Stomach (tissue), 9 donors: ENCODE data around the gene UCN. TPM values are rescaled to one million over a fixed set of nuclear protein-coding genes. Genes with fewer than 3 reads are reported as not detected.
"Not testable (repeated sequence)": the region's sequence is repeated elsewhere in the genome, so short reads cannot be mapped to it uniquely, and the experiment has no call there.

ENCODE experiments used
- DNase-seq, 2 donors: peaks; one replicate each; pipeline versions ENCODE4 v3.0.0 to v3.0.0-alpha.2; 2013 to 2019
- H3K27ac ChIP-seq, 5 donors: fragments of 200-600 bp in 4 of 5; sonication (generic) in 4 of 5; one replicate each; pipeline ENCODE4 v1.5.1; 2013 to 2019; ENCODE audit warnings: mild to moderate bottlenecking in 1 of 5, moderate library complexity in 1 of 5
- H3K27me3 ChIP-seq, 3 donors: fragments of 200-600 bp; sonication (generic); one replicate each; pipeline ENCODE4 v1.5.1; 2017 to 2019; ENCODE audit warnings: mixed run types in 1 of 3
- H3K36me3 ChIP-seq, 4 donors: fragments of 200-600 bp; sonication (generic); 1 replicate in 3 of 4; 2 replicates in 1 of 4; pipeline ENCODE4 v1.5.1; 2016 to 2019
- H3K4me1 ChIP-seq, 4 donors: fragments of 200-600 bp; sonication (generic); one replicate each; pipeline ENCODE4 v1.5.1; 2016 to 2019
- H3K4me3 ChIP-seq, 4 donors: fragments of 200-600 bp; sonication (generic) in 3 of 4; one replicate each; pipeline ENCODE4 v1.5.1; 2016 to 2019; ENCODE audit warnings: mild to moderate bottlenecking in 1 of 4
- H3K9me3 ChIP-seq, 4 donors: fragments of 200-600 bp; sonication (generic); one replicate each; pipeline ENCODE4 v1.5.1; 2016 to 2019
- CTCF ChIP-seq, 7 experiments: fragments of 450-650 bp in 4 of 7; fragments of 200-600 bp in 3 of 7; sonication (generic) in 3 of 7; IDR thresholded peaks; one replicate each; pipeline ENCODE4 v1.5.1; 2016 to 2019; ENCODE audit warnings: antibody characterized with exemption in 7 of 7, control low read depth in 2 of 7, mild to moderate bottlenecking in 1 of 7
- EP300 ChIP-seq: sonication (generic); formaldehyde crosslinking; IDR thresholded peaks from one replicate; pipeline ENCODE4 v1.6.1; 2017; ENCODE audit warnings: antibody characterized with exemption
- POLR2A ChIP-seq, 4 donors: fragments of 450-650 bp; IDR thresholded peaks; one replicate each; pipeline ENCODE4 v1.6.1; 2016; ENCODE audit warnings: antibody characterized with exemption in 4 of 4, control low read depth in 2 of 4, mild to moderate bottlenecking in 1 of 4, moderate library complexity in 1 of 4
- POLR2AphosphoS5 ChIP-seq, 3 donors: sonication (generic); formaldehyde crosslinking; IDR thresholded peaks; one replicate each; pipeline ENCODE4 v1.6.1; 2016; ENCODE audit warnings: antibody characterized with exemption in 3 of 3
- whole genome bisulfite sequencing, 5 donors: extraction: QIAGEN DNeasy Blood & Tissue Kit in 3 of 5; methylation state at CpG; one replicate each; pipeline versions ENCODE4 v1.1.5 to v1.1.7; 2013 to 2018; 5-methylcytosine and 5-hydroxymethylcytosine counted together
- intact Hi-C: fragments of 100-400 bp; cut with DNase I; formaldehyde crosslinking; loops from one replicate; pipeline ENCODE4 v1.15.1; 2023; ENCODE audit warnings: low total_unique reads
- polyA plus RNA-seq, 3 donors: library from polyadenylated mRNA; stranded (reverse); fragments of 200-250 nt; gene quantifications; one replicate each; pipeline ENCODE4 v1.2.3, GENCODE V29; 2013
- total RNA-seq, 5 donors: library from RNA; depleted of rRNA; stranded (reverse); fragments of >200 nt; gene quantifications; one replicate each; pipeline versions ENCODE4 v1.1.0 to v1.2.3, GENCODE V29; 2014 to 2016
- donor health status: healthy with polysubstance abuse.
- donor health status: Bipolar disorder and iron deficiency.
- donor health status: healthy.

UCN gene
- total and polyA plus RNA-seq, 8 donors, result 3.5 to 6.7 (median 4.1) TPM; not detected in 5

GRCh38 chr2:27275211-27276150 lies 32.8 kb downstream of the UCN start, which contains the start of gene DNAJC5G:
Gene DNAJC5G, plus strand, starts transcription at chr2:27275433. Its CDS starts 1,296 bp downstream, at chr2:27276729.
- no peak for TF ChIP-seq EP300
- no peak for TF ChIP-seq POLR2A (IDR thresholded peaks at IDR 0.05)
- no peak for TF ChIP-seq POLR2AphosphoS5 (IDR thresholded peaks at IDR 0.05)
- no peak for TF ChIP-seq CTCF (IDR thresholded peaks at IDR 0.05)
- Histone ChIP-seq H3K27ac (no peak within 1 kb of the TSS), H3K27me3 (peaks cover 0 to 62% (median 0%) of the 10 kb centered on the region in 3 donors), H3K4me3 (no peak within 1 kb of the TSS), H3K36me3 (no peaks in the 10 kb centered on the region), H3K4me1 (peaks cover 0 to 7% (median 0%) of the 10 kb centered on the region in 4 donors), H3K9me3 (no peaks in the 10 kb centered on the region)
- WGBS, 5 donors, result 79 to 85% (median 83%) methylated on average over 36 to 39 of the region's 39 CpGs
- DNase-seq, result no peak
- intact Hi-C loops, result no loop called here

- 47 to 71% (median 58%) methylated on average over 15 of the region's 15 CpGs for WGBS, 5 donors
- intact Hi-C loops, result not testable (repeated sequence)
Measured at GRCh38 chr2:27272537-27273522, 35.4 kb downstream of the UCN start.

GRCh38 chr2:27271631-27272340 lies 36.5 kb downstream of the UCN start:
- DNase-seq, result no peak
- intact Hi-C loops, result no loop called here
- 30 to 46% (median 36%) methylated on average over 11 of the region's 11 CpGs for WGBS, 5 donors
- Histone ChIP-seq H3K4me1 (no peaks in the 10 kb centered on the region), H3K36me3 (no peaks in the 10 kb centered on the region), H3K9me3 (no peaks in the 10 kb centered on the region), H3K4me3 (no peak overlapping the region), H3K27me3 (peaks cover 0 to 73% (median 0%) of the 10 kb centered on the region in 3 donors), H3K27ac (no peak overlapping the region)
- TF ChIP-seq POLR2AphosphoS5 (IDR thresholded peaks at IDR 0.05) (no peak), EP300 (no peak)

More at GRCh38 chr2:27272537-27273522, 35.4 kb downstream of the UCN start:
- H3K4me3 ChIP-seq, H3K9me3 ChIP-seq, H3K4me1 ChIP-seq, DNase-seq, H3K27ac ChIP-seq, H3K36me3 ChIP-seq: not testable (repeated sequence)
- H3K27me3 ChIP-seq, result peaks cover 0 to 73% (median 0%) of the 10 kb centered on the region in 3 donors

- Histone ChIP-seq H3K27me3 (peaks cover 2 to 83% (median 3%) of the 10 kb centered on the region in 3 donors), H3K27ac (no peak overlapping the region), H3K36me3 (no peaks in the 10 kb centered on the region), H3K4me1 (no peaks in the 10 kb centered on the region), H3K4me3 (no peak overlapping the region), H3K9me3 (no peaks in the 10 kb centered on the region)
- intact Hi-C loops, result no loop called here
- no peak for DNase-seq
- TF ChIP-seq CTCF (IDR thresholded peaks at IDR 0.05), result no peak
- TF ChIP-seq EP300, result no peak
- no peak for TF ChIP-seq POLR2AphosphoS5 (IDR thresholded peaks at IDR 0.05)
- no peak for TF ChIP-seq POLR2A (IDR thresholded peaks at IDR 0.05)
- WGBS, 5 donors, result 62 to 68% (median 67%) methylated on average over 2 of the region's 2 CpGs
Measured at GRCh38 chr2:27270670-27271069, 37.6 kb downstream of the UCN start.
